Lower leg skin (tissue), 4 donors: ENCODE data around the gene HLA-F. TPM values are rescaled to one million over a fixed set of nuclear protein-coding genes. Genes with fewer than 3 reads are reported as not detected.
A peak's percentile ranks its signal among the peaks of the same experiment; 100 is the strongest.

Experiments used
- DNase-seq, 2 donors: peaks; one replicate each; pipeline ENCODE4 v3.0.0-alpha.2; 2019; ENCODE audit warnings: low spot score in 2 of 2
- H3K4me3 ChIP-seq: fragments of 200-600 bp; sonication (generic); 2 replicates; pipeline ENCODE4 v1.5.1; 2017; ENCODE audit warnings: mild to moderate bottlenecking, low read depth; ENCODE audit not compliant: poor library complexity, severe bottlenecking
- POLR2A ChIP-seq, 2 donors: fragments of 450-650 bp; IDR thresholded peaks; one replicate each; pipeline ENCODE4 v1.6.1; 2016 to 2017; ENCODE audit warnings: antibody characterized with exemption in 2 of 2, mild to moderate bottlenecking in 1 of 2, moderate library complexity in 1 of 2
- WGBS, 2 donors: methylation state at CpG; one replicate each; pipeline ENCODE4 v1.1.5; 2018; 5-methylcytosine and 5-hydroxymethylcytosine counted together
- intact Hi-C: fragments of 100-400 bp; cut with DNase I; formaldehyde crosslinking; loops from one replicate; pipeline ENCODE4 v1.15.0; 2023; ENCODE audit warnings: low total_unique reads
- total RNA-seq, 4 donors: library from RNA; depleted of rRNA; stranded (reverse); fragments of >200 nt; gene quantifications; one replicate each; pipeline ENCODE4 v1.1.0, GENCODE V29; 2016
- TF ChIP-seq, protein P1 (sequence below), 3 donors: fragments of 450-650 bp; IDR thresholded peaks; one replicate each; pipeline ENCODE4 v1.5.1; 2016; ENCODE audit warnings: antibody characterized with exemption in 3 of 3, mild to moderate bottlenecking in 3 of 3, moderate library complexity in 2 of 3

The HLA-F gene
- total RNA-seq, 4 donors from 2014 or later = 65.9 to 97.8 (median 92.9) TPM

DNA sequence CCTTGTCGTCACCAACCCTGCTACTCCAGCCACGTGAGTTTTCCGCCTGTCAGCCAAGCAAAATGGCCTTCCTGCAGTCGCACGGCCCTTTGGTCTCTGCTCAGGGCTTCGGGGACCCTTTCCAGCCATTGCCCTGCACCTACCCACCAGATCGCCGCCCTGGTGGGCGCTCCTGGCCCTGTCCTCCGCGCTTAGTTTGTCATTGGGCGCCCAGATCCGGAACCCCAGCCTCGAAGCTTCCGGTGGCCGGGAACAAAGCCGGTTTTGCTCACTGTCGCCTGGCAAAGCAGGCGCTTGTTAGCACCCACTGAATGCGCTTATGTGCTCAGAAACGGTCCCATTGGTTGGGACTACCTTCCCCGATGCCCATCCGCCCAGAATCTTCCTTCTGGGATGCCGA, 42.8 kb upstream of the HLA-F start:
- TF ChIP-seq, protein P1, sequence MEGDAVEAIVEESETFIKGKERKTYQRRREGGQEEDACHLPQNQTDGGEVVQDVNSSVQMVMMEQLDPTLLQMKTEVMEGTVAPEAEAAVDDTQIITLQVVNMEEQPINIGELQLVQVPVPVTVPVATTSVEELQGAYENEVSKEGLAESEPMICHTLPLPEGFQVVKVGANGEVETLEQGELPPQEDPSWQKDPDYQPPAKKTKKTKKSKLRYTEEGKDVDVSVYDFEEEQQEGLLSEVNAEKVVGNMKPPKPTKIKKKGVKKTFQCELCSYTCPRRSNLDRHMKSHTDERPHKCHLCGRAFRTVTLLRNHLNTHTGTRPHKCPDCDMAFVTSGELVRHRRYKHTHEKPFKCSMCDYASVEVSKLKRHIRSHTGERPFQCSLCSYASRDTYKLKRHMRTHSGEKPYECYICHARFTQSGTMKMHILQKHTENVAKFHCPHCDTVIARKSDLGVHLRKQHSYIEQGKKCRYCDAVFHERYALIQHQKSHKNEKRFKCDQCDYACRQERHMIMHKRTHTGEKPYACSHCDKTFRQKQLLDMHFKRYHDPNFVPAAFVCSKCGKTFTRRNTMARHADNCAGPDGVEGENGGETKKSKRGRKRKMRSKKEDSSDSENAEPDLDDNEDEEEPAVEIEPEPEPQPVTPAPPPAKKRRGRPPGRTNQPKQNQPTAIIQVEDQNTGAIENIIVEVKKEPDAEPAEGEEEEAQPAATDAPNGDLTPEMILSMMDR (IDR thresholded peaks at IDR 0.05) = no peak
- TF ChIP-seq POLR2A (IDR thresholded peaks at IDR 0.05) = no peak
- WGBS, 2 donors = 87 to 91% methylated on average over 24 of the region's 24 CpGs
- H3K4me3 ChIP-seq = no peak overlapping the region
- intact Hi-C loops = no loop called here
- DNase-seq = no peak

DNA sequence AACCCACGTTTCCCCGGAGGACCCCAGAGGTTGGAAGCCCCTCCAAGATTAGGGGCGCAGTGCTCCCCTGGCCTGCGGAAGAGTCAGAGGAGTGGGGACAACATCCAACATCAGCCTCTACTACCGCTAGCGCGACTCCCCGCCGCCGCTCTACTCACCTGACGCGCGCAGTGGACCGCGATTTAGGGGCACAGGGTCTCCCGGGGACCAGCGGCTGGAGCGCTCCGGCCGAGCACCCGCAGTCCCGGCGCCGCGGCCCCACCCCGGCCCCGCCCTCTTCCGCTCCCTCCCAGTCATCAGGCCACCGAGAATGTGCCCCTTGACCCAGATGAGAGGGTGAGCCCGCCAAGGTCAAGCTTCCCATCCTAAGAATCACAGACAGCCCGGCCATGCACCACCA, 42.3 kb upstream of the HLA-F start, which contains the start of gene ZFP57:
Gene ZFP57, minus strand, starts transcription at position 249 of the 400 bp plus-strand sequence. CDS start 4,149 bp downstream, outside the sequence.
- DNase-seq = no peak
- intact Hi-C loops = no loop called here
- WGBS, 2 donors = 66 to 93% methylated on average over 31 of the region's 31 CpGs
- TF ChIP-seq POLR2A (IDR thresholded peaks at IDR 0.05) = no peak
- TF ChIP-seq, protein P1 (IDR thresholded peaks at IDR 0.05) = no peak
- no peak within 1 kb of the TSS for H3K4me3 ChIP-seq

DNA sequence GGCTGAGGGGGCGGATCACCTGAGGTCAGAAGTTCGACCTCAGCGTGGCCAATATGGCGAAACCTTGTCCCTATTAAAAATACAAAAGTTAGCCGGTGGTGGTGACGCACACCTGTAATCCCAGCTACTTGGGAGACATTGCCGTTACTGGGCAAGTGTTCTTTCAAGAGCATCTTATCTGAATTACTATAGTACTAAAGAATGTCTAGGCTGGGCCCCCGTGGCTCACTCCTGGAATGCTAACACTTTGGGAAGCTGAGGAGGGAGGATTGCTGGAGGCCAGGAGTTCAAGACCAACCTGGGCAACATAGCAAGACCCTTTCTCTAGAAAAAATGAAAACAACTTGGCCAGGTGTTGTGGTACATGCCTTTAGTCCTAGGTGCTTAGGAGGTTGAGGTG, 41.4 kb upstream of the HLA-F start:
- no peak overlapping the region for H3K4me3 ChIP-seq
- no peak for DNase-seq
- no peak for TF ChIP-seq POLR2A (IDR thresholded peaks at IDR 0.05)
- TF ChIP-seq, protein P1 (IDR thresholded peaks at IDR 0.05) = no peak
- 86 to 89% methylated on average over 8 of the region's 8 CpGs for WGBS, 2 donors
- intact Hi-C loops = no loop called here

DNA sequence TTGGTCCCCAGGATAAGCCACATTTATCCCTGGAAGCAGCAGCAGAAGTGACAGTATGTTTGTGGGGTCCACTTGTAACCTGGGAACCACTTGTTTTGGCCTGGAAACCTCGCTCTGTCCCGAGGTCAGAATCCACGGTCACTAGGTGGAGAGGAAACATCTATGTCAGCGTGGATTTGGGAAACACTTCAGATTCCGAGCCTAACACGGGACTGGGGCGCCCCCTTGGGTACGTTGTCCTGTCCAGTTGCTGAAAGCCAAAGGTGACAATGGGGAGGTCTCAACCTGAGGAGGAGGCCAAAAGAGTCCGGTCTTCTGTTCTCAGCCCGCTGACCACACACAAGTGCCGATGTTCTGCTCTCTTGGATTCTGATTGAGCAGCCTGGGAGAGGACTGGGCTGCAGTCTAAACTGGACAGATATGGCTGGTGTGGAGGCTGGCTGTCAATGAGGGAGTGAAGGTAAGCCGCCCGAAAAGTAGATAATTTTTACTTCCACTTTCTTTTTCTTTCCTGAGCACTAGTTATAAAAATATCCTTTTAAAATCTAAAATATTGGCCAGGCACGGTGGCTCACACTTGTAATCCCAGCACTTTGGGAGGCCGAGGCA, 37.4 kb upstream of the HLA-F start:
- intact Hi-C loops = no loop called here
- WGBS, 2 donors = 76 to 77% methylated on average over 15 of the region's 15 CpGs
- TF ChIP-seq, protein P1 (IDR thresholded peaks at IDR 0.05) = no peak
- TF ChIP-seq POLR2A (IDR thresholded peaks at IDR 0.05) = no peak
- H3K4me3 ChIP-seq = no peak overlapping the region
- DNase-seq = no peak

GRCh38 chr6:29694637-29695036, 28.6 kb upstream of the HLA-F start:
- intact Hi-C loops = no loop called here
- DNase-seq = peak in 1 of 2 donors; percentile 15
- no peak for TF ChIP-seq POLR2A (IDR thresholded peaks at IDR 0.05)
- TF ChIP-seq, protein P1 (IDR thresholded peaks at IDR 0.05) = no peak
- no peak overlapping the region for H3K4me3 ChIP-seq
- 50 to 52% methylated on average over 3 of the region's 3 CpGs for whole genome bisulfite sequencing, 2 donors
